ENCODE results near the gene DLGAP3.

Gene DLGAP3

DNA sequence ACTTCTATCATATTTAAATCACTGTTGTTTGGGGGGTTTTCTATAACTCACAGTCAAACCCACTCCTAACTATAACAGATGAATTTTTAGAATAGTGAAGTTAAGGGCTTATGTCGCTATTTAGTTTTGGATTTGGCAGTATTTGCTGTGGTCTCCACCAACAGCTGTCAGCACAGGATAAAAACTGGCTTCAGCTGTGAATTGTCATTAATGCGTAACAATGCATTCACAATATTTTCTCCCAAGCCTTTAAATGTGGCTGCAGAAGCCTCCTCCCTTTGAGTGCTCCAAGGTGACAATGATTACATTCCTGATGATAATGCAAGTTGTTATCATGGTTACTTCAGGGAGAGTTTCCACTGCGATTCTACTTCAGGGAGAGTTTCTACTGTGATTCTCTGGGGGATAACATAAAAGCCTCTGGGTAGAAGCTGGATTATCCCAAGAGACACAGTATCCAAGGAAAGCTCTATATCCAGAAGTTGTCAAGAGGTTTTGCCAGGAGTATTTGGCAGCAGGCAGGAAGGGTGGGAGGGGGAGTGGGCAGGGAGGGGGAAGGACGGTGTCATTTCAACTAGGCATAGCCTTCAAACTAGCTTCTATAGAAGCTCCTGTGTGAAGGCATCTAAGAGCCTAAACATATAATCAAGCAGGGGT lies 55.0 kb downstream of the DLGAP3 start:
- H3K4me1 ChIP-seq (ENCODE audit: control insufficient read depth in 1 of 2, insufficient read depth in 2 of 2, low read length in 2 of 2): no peaks in the 10 kb centered on the region
- H3K9me3 ChIP-seq (ENCODE audit: insufficient read depth, low read depth, low read length): no peaks in the 10 kb centered on the region
- no peaks in the 10 kb centered on the region for H3K36me3 ChIP-seq (ENCODE audit: control insufficient read depth in 1 of 2, insufficient read depth in 2 of 2, low read length in 2 of 2)
- no peak for DNase-seq
- no peaks in the 10 kb centered on the region for H3K79me1 ChIP-seq (ENCODE audit: low read length)
- no peak overlapping the region for H3K4me2 ChIP-seq (ENCODE audit: low read length)
- H3K23ac ChIP-seq (ENCODE audit: low read length): no peak overlapping the region
- H3K27me3 ChIP-seq (ENCODE audit: insufficient read depth, low read length): no peaks in the 10 kb centered on the region
- H3K9ac ChIP-seq (ENCODE audit: low read length): no peak overlapping the region
- no peak overlapping the region for H3K4me3 ChIP-seq (ENCODE audit: low read depth, low read length)
- no peak overlapping the region for H3K27ac ChIP-seq (ENCODE audit: low read depth, low read length)
- H2AK5ac ChIP-seq (ENCODE audit: low read length): no peak overlapping the region
- no peak overlapping the region for H3K4ac ChIP-seq (ENCODE audit: low read depth, low read length)
- no peak overlapping the region for H2BK5ac ChIP-seq (ENCODE audit: low read depth, low read length, poor library complexity)
- no peak overlapping the region for H3K18ac ChIP-seq (ENCODE audit: low read length)
- no peak overlapping the region for H4K12ac ChIP-seq (ENCODE audit: low read depth, low read length)
- H4K91ac ChIP-seq (ENCODE audit: low read depth, low read length): no peak overlapping the region
- no peak overlapping the region for H2BK12ac ChIP-seq (ENCODE audit: low read length)
- H2BK120ac ChIP-seq (ENCODE audit: insufficient read depth, low read length, poor library complexity): no peak overlapping the region
- H4K8ac ChIP-seq (ENCODE audit: low read depth, low read length): no peak overlapping the region
- no CpG with 5 or more reads among the region's 4 CpGs for WGBS (ENCODE audit: extremely low coverage, insufficient coverage, insufficient read length)
- no peak overlapping the region for H2AFZ ChIP-seq (ENCODE audit: insufficient read depth, low read length, poor library complexity)
- no peaks in the 10 kb centered on the region for H3K79me2 ChIP-seq (ENCODE audit: control insufficient read depth, insufficient read depth, low read length, poor library complexity)
- H3K14ac ChIP-seq (ENCODE audit: low read length): no peak overlapping the region

DNA sequence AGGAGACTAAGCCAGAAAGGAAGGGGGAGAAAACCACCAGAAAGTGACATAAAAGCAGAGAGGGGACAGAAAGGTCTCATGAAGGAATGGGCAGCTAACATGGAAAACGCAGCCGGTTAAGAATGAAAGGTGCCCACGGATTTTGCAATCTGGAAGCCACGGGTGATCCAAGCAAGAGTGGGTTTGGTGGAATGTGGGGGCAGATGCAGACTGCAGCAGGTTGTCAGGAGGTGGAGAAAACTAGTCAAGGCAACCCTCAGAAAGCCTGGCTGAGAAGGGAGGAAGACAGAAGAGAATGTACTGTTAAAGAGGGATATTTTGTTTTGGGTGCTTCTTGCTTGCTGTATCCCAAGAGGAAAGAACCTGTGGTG lies 57.3 kb downstream of the DLGAP3 start:
- no peaks in the 10 kb centered on the region for H3K36me3 ChIP-seq (ENCODE audit: control insufficient read depth in 1 of 2, insufficient read depth in 2 of 2, low read length in 2 of 2)
- no peak for DNase-seq

DNA sequence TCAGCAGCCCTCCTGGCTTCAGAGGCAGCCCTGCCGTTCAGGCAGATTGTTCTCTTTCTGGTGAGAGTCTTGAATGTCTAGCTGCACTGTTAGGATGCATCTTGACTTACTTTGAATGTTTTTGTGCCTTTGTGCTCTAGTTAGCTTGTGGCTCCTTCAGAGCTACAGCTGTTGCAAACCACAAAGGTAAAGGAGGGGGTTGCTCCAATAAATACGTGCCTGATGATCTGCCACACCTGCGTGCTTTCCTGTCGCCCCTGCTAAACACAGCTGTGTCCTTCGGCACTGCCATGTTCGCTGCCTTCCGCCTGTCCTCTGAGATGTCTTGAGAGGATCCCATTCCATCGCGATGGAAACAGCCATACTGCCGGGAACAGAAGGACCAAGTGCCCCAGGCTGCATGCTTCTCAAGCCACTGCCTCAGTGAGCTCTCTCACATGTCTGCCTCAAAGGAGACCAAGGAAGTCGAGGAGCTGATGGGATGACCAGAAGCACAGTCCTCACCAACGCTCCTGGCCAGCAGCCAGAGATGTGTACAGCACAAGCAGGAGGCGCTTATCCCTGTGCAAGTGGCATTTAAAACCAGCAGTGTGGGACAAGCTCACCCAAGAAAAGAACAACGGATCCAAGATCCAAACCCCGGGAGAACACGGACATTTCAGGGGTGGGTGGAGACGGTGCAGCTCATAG lies 57.9 kb downstream of the DLGAP3 start:
- Histone ChIP-seq H3K27ac (ENCODE audit: low read depth, low read length) (no peak overlapping the region), H3K79me2 (ENCODE audit: control insufficient read depth, insufficient read depth, low read length, poor library complexity) (no peaks in the 10 kb centered on the region), H3K4me3 (ENCODE audit: low read depth, low read length) (no peak overlapping the region), H3K9ac (ENCODE audit: low read length) (no peak overlapping the region), H3K9me3 (ENCODE audit: insufficient read depth, low read depth, low read length) (no peaks in the 10 kb centered on the region), H2BK120ac (ENCODE audit: insufficient read depth, low read length, poor library complexity) (no peak overlapping the region), H2AK5ac (ENCODE audit: low read length) (no peak overlapping the region), H3K4ac (ENCODE audit: low read depth, low read length) (no peak overlapping the region), H3K4me2 (ENCODE audit: low read length) (no peak overlapping the region), H2BK5ac (ENCODE audit: low read depth, low read length, poor library complexity) (no peak overlapping the region), H4K8ac (ENCODE audit: low read depth, low read length) (no peak overlapping the region), H3K36me3 (ENCODE audit: control insufficient read depth in 1 of 2, insufficient read depth in 2 of 2, low read length in 2 of 2) (no peaks in the 10 kb centered on the region), H4K12ac (ENCODE audit: low read depth, low read length) (no peak overlapping the region), H3K14ac (ENCODE audit: low read length) (no peak overlapping the region), H3K18ac (ENCODE audit: low read length) (no peak overlapping the region), H3K79me1 (ENCODE audit: low read length) (no peaks in the 10 kb centered on the region), H4K91ac (ENCODE audit: low read depth, low read length) (no peak overlapping the region), H3K4me1 (ENCODE audit: control insufficient read depth in 1 of 2, insufficient read depth in 2 of 2, low read length in 2 of 2) (peaks cover 0 to under 1% of the 10 kb centered on the region in 2 experiments), H2AFZ (ENCODE audit: insufficient read depth, low read length, poor library complexity) (no peak overlapping the region), H2BK12ac (ENCODE audit: low read length) (no peak overlapping the region), H3K27me3 (ENCODE audit: insufficient read depth, low read length) (no peaks in the 10 kb centered on the region), H3K23ac (ENCODE audit: low read length) (no peak overlapping the region)
- no CpG with 5 or more reads among the region's 17 CpGs for WGBS (ENCODE audit: extremely low coverage, insufficient coverage, insufficient read length)
- DNase-seq: no peak

More for the DNA sequence above, 57.3 kb downstream of the DLGAP3 start:
- Histone ChIP-seq H2BK5ac (ENCODE audit: low read depth, low read length, poor library complexity) (no peak overlapping the region), H4K91ac (ENCODE audit: low read depth, low read length) (no peak overlapping the region), H3K4me2 (ENCODE audit: low read length) (no peak overlapping the region), H3K9me3 (ENCODE audit: insufficient read depth, low read depth, low read length) (no peaks in the 10 kb centered on the region), H3K23ac (ENCODE audit: low read length) (no peak overlapping the region), H3K9ac (ENCODE audit: low read length) (no peak overlapping the region), H3K4me1 (ENCODE audit: control insufficient read depth in 1 of 2, insufficient read depth in 2 of 2, low read length in 2 of 2) (no peaks in the 10 kb centered on the region), H2BK12ac (ENCODE audit: low read length) (no peak overlapping the region), H3K79me2 (ENCODE audit: control insufficient read depth, insufficient read depth, low read length, poor library complexity) (no peaks in the 10 kb centered on the region), H3K27ac (ENCODE audit: low read depth, low read length) (no peak overlapping the region), H3K14ac (ENCODE audit: low read length) (no peak overlapping the region), H2BK120ac (ENCODE audit: insufficient read depth, low read length, poor library complexity) (no peak overlapping the region), H3K27me3 (ENCODE audit: insufficient read depth, low read length) (no peaks in the 10 kb centered on the region), H3K4me3 (ENCODE audit: low read depth, low read length) (no peak overlapping the region), H4K12ac (ENCODE audit: low read depth, low read length) (no peak overlapping the region), H3K79me1 (ENCODE audit: low read length) (no peaks in the 10 kb centered on the region), H3K4ac (ENCODE audit: low read depth, low read length) (no peak overlapping the region), H2AFZ (ENCODE audit: insufficient read depth, low read length, poor library complexity) (no peak overlapping the region), H2AK5ac (ENCODE audit: low read length) (no peak overlapping the region), H4K8ac (ENCODE audit: low read depth, low read length) (no peak overlapping the region), H3K18ac (ENCODE audit: low read length) (no peak overlapping the region)
- WGBS (ENCODE audit: extremely low coverage, insufficient coverage, insufficient read length): no CpG with 5 or more reads among the region's 4 CpGs

DNA sequence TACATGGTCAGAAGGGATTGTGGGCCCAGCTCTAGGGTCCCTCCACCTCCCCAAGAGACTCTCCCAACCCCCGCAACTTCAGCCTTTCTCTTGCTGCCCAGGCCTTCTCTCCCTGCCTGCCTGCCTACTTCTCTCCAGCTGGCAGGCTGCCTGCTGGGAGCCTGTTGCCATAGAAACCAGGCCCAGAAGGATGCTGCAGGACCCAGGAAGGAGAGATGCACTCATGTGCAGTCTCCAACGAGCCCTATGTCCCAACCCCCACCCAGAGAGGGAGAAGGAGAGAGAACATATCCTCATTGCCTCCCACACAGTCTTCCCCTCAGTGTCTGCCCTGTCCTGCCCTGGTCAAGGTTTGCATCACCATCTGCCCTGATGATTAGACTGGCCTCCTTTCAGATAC lies 59.1 kb downstream of the DLGAP3 start:
- Histone ChIP-seq H4K12ac (ENCODE audit: low read depth, low read length) (no peak overlapping the region), H3K79me2 (ENCODE audit: control insufficient read depth, insufficient read depth, low read length, poor library complexity) (peaks cover 4% of the 10 kb centered on the region), H2BK120ac (ENCODE audit: insufficient read depth, low read length, poor library complexity) (no peak overlapping the region), H3K79me1 (ENCODE audit: low read length) (peaks cover 5% of the 10 kb centered on the region), H2AK5ac (ENCODE audit: low read length) (no peak overlapping the region), H4K8ac (ENCODE audit: low read depth, low read length) (no peak overlapping the region), H3K36me3 (ENCODE audit: control insufficient read depth in 1 of 2, insufficient read depth in 2 of 2, low read length in 2 of 2) (no peaks in the 10 kb centered on the region), H3K4me1 (ENCODE audit: control insufficient read depth in 1 of 2, insufficient read depth in 2 of 2, low read length in 2 of 2) (peaks cover 0 to 5% of the 10 kb centered on the region in 2 experiments), H3K4me2 (ENCODE audit: low read length) (no peak overlapping the region), H3K18ac (ENCODE audit: low read length) (no peak overlapping the region), H4K91ac (ENCODE audit: low read depth, low read length) (no peak overlapping the region), H3K14ac (ENCODE audit: low read length) (no peak overlapping the region), H3K4me3 (ENCODE audit: low read depth, low read length) (no peak overlapping the region), H3K23ac (ENCODE audit: low read length) (no peak overlapping the region), H2AFZ (ENCODE audit: insufficient read depth, low read length, poor library complexity) (no peak overlapping the region), H3K9ac (ENCODE audit: low read length) (no peak overlapping the region), H3K4ac (ENCODE audit: low read depth, low read length) (no peak overlapping the region), H3K27me3 (ENCODE audit: insufficient read depth, low read length) (no peaks in the 10 kb centered on the region), H3K9me3 (ENCODE audit: insufficient read depth, low read depth, low read length) (no peaks in the 10 kb centered on the region), H2BK12ac (ENCODE audit: low read length) (no peak overlapping the region), H2BK5ac (ENCODE audit: low read depth, low read length, poor library complexity) (no peak overlapping the region), H3K27ac (ENCODE audit: low read depth, low read length) (no peak overlapping the region)
- no CpG with 5 or more reads among the region's 2 CpGs for WGBS (ENCODE audit: extremely low coverage, insufficient coverage, insufficient read length)
- no peak for DNase-seq

Measured in trophoblast cell (in vitro differentiated cells and primary cell).